Stimulated activated CD8-positive, alpha-beta memory T cell treated with anti-CD3 and anti-CD28 coated beads, Interleukin-12 subunit alpha, Interleukin-12 subunit beta, amount 100 ng/mL, for 4 hours (primary cell): Measurements from ENCODE around the gene HIF3A.

Experiments
- DNase-seq: peaks from one replicate; pipeline ENCODE4 v3.0.0-alpha.2; 2020; ENCODE audit warnings: low read depth

HIF3A gene

DNA sequence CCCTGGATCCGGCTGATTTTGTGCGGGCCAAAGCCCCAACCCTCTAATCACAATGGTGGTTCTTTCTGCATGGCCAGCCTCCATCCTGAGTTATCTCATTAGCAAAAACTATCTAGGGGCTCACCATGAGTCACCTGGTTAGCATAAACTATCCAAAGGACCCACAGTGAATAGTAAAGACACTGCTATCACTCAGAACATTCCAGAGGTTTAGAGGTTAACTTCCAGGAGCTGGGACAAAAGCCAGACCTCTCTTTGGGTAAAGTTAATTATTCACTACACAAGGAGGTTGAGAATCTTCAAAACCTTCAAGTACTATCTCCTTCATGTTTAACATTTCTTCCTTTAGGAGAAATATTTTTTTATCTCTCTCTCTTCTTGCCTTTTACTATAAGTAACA, 31.2 kb downstream of the HIF3A start:
- no peak for DNase-seq

DNA sequence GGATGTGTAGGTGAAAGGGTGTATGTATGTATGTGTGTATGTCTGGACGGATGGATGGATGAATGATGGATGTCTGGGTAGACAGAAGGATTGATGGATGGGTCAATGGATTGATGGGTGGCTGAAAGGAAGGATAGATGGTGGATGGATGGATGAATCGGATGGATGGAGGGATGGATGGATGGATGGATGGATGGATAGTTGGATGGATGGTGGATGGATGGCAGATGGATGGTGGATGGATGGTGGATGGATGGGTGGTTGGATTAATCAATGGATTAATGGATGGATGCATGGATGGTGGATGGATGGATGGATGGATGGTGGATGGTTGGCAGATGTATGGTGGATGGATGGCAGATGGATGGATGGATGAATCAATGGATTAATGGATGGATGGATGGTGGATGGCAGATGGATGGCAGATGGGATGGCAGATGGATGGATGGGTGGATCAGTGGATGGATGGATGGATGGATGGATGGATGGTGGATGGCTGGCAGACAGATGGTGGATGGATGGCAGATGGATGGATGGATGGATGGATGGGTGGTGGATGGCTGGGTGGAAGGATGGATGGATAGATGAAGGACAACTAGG, 33.6 kb downstream of the HIF3A start:
- no peak for DNase-seq

DNA sequence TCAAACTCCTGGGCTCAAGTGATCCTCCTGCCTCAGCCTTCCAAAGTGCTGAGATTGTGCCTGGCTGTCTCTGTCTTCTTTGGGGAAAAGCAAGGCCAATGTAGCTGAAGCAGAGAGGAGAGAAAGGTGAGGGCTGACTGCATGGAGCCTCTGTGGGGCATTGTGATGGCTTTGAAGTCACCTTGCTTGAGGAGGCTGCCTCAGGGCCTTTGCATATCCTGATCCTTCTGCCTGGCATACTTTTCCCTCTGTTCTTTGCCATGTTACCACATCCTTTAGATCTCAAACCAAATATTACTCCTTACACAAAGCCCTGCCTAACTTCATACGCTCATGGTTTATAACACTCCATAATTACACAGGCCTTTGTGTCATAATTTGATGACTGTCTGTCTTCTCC, 40.6 kb downstream of the HIF3A start:
- no peak for DNase-seq

DNA sequence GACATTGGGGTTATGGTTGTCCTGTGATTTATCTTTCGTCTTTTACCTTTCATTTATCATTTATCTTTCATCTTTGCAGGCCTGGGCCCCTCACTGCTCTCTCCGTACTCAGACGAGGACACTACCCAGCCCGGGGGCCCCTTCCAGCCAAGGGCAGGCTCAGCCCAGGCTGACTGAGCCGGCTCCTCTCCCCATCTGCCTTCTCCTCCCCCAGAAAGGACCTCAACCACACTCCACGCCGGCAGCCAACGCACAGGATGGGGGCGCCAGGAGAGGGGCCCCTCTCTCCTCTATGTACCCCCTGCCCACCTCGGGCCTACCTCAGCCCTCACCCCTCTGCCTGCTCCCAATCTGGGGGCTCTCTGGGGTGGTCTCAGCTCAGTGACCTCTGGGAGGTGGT, 42.6 kb downstream of the HIF3A start:
- no peak for DNase-seq

DNA sequence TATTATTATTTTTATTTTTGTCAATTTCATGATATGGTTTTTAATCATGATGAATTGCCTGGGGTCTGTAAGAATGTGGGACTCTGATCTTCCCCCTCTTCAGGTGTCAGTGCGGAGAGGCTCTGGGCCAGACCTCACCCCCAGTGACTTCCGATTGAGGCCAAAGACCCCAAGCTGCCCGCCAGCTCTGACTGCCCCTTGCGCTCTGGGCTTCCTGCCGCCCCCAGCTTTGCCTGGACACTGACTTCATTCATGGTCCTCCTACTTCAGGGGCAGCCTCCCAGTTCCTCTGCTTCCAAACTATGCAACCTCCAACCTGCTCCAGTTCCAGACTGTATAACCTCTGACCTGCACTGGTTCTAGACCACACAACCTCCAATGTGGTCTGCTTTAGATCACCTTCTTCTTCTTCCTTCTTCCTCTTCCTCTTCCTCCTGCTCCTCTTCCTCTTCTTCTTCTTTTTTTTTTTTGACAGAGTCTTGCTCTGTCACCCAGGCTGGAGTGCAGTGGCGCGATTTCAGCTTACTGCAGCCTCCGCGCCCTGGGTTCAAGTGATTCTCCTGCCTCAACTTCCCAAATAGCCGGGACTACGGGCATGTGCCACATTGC, 43.3 kb downstream of the HIF3A start:
- DNase-seq = no peak

DNA sequence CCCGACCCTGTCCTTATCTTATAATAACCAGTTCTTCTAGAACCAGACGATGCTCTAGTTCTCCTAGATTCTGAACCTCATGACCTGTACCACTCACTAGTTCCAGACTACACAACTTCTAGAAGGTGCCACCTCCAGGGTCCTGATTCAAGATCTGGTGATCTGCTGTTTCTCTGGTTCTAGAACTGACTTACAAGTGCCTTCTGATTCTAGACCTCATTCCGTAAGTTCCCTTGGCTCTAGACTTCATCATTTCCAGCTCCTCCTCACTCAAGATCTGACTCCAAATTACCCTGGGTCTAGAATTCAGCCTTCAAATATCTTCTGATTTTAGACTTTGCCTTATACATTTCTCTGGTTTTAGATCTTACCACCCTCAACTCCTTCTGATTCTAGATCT, 45.1 kb downstream of the HIF3A start:
- no peak for DNase-seq

DNA sequence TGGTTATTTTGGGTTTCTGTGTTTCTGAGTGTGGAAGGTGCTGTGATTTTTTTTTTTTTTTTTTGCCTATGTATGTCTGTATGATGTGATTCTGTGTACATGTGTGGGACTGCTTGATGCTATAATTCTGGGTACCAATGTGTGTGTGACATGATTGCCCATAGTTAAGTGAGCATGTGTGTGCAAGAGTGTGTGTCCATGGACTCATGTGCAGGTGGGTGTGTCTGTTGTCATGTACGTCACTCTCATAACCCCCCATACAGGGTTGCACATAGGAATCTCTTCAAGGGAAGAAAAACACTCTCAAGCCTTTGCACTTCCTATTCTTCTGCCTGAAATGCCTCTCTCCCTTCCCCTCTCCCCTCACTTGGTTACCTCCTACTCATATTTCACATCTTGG, 47.5 kb downstream of the HIF3A start:
- DNase-seq = no peak

DNA sequence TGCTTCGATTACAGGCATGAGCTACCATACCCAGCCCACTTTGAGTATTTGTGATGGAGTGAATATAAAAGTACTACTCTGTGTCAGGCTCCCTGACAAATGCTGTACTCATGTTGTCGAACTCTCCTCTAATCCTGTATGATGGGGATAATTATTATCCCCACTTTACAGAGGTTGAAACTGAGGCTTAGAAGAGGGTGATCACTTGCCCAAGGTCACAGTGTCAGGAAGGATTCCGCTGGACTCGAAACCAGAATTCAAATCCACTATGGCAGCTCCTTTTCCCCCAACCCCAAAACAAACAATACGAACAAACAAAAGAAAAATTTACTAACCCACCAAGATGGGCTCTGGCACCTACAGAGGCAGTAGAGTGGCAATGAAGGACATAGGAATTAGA, 48.3 kb downstream of the HIF3A start:
- no peak for DNase-seq

DNA sequence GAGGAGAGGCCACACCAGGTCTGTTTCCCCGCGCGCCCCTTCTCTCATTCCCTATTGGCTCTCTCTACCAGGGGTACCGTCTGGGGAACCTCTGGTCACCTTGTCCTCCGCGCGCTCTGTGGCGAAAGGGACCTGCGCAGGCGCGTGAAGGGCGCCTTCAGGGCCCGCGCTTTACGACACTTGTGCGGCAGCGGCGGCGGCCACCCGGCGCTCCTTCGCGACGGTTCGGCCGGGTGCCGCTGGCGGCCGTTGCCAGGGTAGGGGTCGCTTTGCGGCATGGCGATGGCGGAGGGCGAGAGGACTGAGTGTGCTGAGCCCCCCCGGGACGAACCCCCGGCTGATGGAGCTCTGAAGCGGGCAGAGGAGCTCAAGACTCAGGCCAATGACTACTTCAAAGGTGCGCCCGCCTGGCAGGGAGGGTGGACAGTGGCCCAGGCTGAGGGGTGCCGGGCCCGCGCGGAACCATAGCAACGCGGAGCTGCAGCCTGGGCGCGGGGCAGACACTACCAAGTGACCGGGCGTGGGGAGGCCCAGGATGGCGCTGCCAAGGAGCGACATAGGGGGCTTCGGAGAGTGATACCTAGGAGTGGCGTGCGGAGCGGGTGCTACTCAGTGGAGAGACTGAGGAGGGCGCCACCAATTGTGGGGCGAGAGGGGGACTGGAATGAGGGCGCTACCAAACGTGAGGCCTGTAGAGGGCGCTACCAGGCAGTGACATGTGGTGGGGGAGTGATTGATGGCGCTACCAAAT, 50.2 kb downstream of the HIF3A start, which contains the start of gene PPP5C:
Gene PPP5C, plus strand, starts transcription at position 267 of the 751 bp plus-strand sequence. Its CDS starts 10 bp downstream, at position 277.
- peak; percentile 80 for DNase-seq

DNA sequence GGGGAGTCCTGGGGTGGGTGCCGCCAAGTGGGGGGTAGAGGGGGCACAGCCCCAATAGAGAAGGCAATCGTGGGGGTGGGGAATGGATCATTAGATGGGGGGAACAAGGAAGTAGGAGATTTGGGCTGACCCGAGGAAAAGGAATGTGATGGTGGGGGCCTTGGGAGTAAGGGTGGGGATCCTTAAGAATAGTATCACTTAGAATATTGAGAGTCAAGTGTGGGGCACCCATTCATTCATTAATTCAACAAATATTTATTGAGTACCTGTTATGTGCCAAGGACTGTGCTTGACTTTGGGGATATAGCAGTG, 50.7 kb downstream of the HIF3A start:
- DNase-seq = no peak

DNA sequence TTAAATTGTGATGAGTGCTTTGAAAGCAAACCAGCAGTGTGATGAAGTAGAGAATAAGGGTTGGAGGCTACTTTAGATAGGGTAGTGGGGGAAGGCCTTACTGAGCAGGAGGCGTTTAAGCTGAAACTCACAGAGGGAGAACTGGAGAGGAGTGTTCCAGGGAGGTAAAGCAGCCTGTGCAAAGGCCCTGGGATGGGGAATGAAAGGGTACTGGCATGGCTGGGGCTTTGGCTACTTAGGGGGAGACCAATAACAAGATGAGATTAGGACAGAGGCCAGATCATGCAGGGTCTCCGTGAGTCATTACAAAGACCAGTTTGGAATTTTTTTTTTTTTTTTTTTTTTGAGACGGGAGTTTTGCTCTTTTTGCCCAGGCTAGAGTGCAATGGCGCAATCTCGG, 51.1 kb downstream of the HIF3A start:
- no peak for DNase-seq

DNA sequence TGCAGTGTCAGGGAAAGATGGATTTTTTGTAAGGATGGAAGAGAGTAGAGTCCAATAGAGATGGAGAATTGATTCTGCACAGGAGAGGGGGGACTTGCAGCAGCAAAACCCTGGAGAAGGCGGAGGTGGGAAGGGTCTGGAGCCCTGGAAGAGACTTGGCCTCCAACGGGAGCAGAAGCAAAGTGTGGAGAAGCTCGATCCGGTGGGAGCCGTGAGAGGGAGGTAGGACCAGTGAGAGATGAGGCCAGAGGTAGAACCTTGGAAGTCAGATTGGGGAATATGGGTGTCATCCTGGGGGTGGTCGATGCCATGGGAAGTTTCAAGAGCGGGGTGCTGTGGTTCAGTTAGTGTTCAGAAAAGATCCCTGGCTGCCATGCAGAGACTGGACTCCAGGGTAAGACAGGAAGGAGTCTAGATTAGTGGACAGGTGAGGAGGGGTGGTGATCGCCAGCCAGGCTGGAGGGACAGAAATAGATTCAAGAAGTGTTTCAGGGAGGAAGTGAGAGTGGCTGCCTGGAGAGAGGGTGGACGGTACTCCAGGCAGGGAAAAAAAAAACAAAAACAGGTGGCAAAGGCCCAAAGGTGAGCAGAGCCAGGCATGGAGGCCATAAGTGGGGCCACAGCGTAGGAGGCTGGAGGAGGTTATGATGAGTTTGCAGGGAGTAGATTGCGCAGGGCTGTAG, 52.6 kb downstream of the HIF3A start:
- no peak for DNase-seq

DNA sequence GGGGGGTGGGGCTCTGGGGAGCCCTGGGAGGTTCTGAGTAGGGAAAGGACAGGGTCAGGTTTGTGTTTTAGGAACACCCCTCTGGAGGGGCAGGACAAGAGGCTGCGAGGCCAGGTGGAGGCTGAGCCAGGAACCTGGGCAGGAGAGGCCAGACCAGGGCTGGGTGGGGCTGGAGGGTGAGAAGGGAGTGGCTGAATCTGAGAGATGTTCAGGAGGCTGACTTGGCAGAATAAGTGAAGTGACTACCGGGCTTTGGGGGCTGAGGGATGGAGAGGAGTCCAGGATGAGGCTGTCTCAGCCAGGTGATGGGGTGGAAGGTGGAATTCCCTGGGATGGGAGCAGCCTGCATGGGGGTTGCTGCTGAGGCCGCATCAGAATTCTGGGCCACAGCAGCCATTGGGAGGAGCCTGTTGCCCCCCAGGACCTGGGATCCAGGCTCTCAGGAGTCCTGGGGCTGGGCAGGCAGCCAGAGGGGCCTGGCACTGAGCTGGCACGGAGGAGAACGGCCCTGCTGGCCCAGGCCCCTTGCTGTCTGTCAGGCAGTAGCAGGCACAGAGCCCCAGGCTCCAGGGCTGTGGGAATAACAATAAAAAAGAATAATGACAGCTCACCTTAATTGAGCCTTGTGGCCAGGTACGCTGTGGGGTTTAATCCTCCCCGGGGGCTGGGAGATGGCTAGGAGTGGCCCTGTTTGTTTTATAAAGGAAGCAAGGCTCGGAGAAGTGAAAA, 53.4 kb downstream of the HIF3A start:
- DNase-seq = no peak

DNA sequence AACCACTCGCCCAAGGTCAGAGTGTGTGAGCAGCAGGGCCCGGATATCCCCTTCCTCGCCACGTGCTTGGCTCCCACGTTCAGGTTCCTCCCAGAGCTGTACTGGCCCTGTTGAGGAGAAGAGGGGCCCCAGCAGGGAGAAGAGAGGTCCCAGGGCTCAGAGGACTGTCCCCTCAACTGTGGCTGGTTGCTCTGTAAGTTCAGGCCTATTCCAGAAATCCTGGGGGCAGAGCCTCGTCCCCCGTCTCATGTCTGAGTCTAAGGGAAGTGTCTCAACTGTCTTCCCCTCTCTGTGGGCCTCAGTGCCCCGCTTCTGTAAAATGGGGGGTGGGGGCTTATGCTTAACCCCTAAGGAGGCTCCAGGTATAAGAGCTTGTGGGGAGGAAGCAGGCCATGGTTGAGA, 53.9 kb downstream of the HIF3A start:
- no peak for DNase-seq

DNA sequence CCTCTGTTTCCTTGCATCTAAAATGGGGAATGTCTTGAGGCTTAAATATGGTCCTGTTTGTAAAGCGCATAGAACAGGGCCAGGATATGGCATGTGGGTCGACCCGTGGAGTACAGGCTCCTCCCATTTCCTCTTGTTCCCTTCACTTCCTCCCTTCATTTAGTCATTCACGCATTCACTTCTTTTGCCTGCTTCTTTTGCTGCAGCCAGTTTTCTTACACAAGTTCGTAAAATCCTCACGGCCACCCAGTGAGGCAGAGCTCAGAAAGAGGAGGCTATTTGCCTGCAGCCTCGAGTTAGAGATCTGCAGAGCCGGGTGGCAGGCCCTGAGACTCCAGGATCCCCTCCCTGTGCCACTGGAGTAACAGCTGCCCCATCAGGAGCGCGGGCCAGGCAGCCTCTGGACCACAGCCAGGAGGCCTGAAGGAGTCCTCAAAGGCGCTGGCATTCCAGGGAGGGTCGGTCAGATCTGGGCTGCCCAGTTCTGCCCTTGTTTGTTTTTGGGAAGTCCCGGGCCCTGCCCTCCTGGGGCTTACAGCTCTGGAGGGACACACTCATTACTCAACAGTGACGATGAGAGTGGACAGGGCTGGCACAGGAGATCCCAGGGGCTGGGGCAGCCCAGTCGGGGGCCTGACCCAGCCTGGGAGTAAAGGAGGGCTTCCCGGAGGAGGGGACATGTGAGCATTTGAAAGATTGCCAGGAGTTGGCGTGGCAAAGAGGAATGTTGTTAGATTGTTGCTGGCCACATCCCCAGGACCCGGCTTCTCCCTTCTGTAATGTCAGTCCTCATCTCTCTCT, 54.6 kb downstream of the HIF3A start:
- no peak for DNase-seq

DNA sequence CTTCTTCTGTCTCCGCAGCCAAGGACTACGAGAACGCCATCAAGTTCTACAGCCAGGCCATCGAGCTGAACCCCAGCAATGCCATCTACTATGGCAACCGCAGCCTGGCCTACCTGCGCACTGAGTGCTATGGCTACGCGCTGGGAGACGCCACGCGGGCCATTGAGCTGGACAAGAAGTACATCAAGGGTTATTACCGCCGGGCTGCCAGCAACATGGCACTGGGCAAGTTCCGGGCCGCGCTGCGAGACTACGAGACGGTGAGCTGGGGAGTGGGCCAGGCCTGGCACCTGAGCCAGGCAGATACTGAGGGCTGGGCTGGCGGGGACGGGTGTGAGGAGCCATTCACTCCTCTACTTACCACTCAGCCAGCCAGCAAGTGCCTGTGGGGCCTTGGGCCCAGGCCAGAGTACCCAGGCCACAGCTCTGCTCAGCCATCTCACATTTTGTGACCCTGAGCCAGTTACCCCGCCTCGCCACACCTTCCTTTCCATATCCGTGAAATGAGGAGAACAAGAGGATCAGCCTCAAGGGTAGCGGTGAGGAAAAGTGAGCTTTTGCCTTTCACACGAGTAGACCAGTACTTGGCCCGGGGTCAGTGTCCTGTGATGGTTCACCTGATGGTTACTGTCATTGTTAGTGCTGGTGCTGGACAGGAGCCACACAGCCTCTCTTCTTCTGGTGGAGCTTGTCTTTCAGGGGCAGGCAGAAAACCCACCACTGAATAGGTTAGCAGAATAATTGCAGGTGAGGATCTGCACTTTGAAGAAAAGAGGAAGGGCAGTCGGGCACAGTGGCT, 57.1 kb downstream of the HIF3A start:
- DNase-seq = no peak

DNA sequence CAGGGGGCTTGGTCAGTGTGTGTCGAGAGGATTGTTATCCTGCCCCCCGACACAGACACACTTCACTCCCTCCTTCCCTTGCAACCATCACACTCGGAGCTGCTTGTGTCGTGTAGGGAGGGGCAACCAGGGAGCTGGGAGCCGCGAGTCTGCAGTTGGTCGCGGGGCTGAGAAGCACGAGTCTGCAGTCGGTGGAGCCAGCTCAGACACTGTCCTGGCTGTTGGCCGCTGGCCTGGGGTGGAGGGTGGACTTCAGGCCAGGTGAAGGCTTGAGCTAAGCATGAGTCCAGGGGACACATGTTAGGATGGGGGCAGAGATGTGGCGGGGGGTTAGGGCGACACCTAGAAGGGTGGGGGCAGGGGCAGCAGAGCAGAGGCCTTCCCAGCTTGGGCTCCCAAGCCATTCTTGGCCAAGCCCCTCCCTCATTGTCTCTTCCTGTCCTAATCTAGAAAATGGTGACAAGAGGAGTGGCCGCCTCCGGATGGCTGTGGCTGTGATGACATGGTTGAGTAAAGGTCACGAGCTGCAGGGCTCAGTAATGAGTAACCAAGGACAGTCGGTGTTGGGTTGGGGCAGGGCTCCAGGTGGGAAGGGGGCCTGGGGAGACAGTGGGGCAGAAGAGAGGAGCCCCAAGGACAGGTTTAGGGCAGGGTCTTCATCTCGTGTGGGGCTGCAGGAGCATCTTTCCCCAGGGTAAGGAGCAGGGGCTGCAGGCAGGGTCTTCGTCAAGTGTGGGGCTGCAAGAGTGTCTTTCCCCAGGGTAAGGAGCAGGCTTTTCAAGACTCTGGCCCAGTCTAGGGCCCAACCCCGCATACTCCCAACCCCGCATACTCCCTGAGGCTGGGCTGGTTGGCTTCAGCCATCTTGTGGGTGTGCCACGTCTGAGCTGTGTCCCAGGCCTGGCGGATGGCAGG, 58.6 kb downstream of the HIF3A start:
- no peak for DNase-seq

DNA sequence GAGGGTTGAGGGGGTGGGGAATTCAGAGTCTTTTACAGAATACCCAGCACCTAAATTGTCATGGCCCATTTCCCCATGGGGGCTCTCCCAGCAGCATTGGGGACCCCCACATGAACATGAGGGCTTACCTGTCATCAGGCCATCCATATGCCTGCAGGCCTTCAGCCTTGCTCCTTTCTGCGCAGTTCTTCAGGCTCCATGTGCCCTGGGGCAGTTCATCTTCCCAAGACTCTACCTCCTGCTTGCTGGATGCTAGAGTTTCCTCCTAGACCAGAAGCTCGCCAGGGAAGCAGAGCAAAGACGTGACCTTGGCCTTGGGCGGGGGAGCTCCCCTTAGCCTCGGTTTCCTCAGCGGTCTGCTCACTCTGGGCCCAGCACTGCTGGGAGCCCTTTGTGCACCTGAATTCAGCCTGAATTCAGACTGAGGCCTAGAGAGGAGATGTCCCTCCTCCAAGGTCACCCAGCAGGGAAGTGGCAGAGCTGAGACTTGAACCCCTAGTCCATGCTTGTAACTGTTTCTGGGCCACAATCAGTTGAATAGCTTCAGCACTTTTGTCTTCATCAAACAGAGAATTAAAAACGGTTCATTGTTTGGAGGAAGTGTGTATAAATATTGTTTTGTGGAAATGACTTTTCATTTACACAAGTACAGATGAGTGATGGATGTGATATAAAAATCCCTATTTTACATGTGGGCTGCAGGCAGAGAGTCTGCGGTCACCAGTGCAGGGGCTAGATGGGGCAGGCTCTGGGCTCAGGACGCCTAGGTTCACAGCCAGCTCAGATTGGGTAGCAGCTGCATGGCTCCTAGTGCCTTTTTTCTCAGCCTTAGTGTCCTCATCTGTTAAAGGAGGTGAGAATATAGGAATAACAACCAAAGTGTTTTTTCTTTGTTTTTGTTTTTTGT, 59.6 kb downstream of the HIF3A start:
- no peak for DNase-seq
